Testis (tissue), 3 donors: ENCODE measurements around the gene ATF6B. TPM values are rescaled to one million over a fixed set of nuclear protein-coding genes. Genes with fewer than 3 reads are reported as not detected.
A peak's percentile ranks its signal among the peaks of the same experiment; 100 is the strongest.

ENCODE experiments used
- DNase-seq: peaks from one replicate; pipeline ENCODE4 v3.0.0-alpha.2; 2019
- H3K27ac ChIP-seq, 2 donors: fragments of 200-600 bp; sonication (generic); one replicate each; pipeline ENCODE4 v1.5.1; 2019
- H3K27me3 ChIP-seq: fragments of 200-600 bp; sonication (generic); one replicate; pipeline ENCODE4 v1.5.1; 2019
- H3K36me3 ChIP-seq: fragments of 200-600 bp; sonication (generic); one replicate; pipeline ENCODE4 v1.5.1; 2017; ENCODE audit warnings: low read depth; ENCODE audit errors: missing control alignments
- H3K4me1 ChIP-seq: fragments of 200-600 bp; sonication (generic); one replicate; pipeline ENCODE4 v1.5.1; 2019
- H3K4me3 ChIP-seq, 2 donors: fragments of 200-600 bp; sonication (generic); one replicate each; pipeline ENCODE4 v1.5.1; 2017 to 2019
- H3K9me3 ChIP-seq: fragments of 200-600 bp; sonication (generic); one replicate; pipeline ENCODE4 v1.5.1; 2017
- POLR2A ChIP-seq: fragments of 450-650 bp; IDR thresholded peaks from one replicate; pipeline ENCODE4 v1.6.1; 2017; ENCODE audit warnings: antibody characterized with exemption, mild to moderate bottlenecking, moderate library complexity
- WGBS, 2 donors: methylation state at CpG; one replicate each; pipeline ENCODE4 v1.1.5; 2018; 5-methylcytosine and 5-hydroxymethylcytosine counted together
- intact Hi-C: fragments of 100-400 bp; cut with DNase I; formaldehyde crosslinking; loops from one replicate; pipeline ENCODE4 v1.15.1; 2023; ENCODE audit warnings: low total_unique reads
- polyA plus RNA-seq: library from polyadenylated mRNA; stranded (reverse); fragments of 350-450 nt; fragmentation: Illumina TruSeq; extraction: RNeasy Lipid Tissue Mini Kit (QIAGEN cat#74804); gene quantifications from one replicate; pipeline ENCODE4 v1.2.3, GENCODE V29; 2014; ENCODE audit warnings: low read depth, low replicate concordance; ENCODE audit not compliant: insufficient read depth
- total RNA-seq, 2 donors: library from RNA; depleted of rRNA; stranded (reverse); fragments of >200 nt; gene quantifications; one replicate each; pipeline ENCODE4 v1.2.3, GENCODE V29; 2016
- TF ChIP-seq, protein P1 (sequence below), 3 experiments: fragments of 450-650 bp in 2 of 3; fragments of 200-600 bp in 1 of 3; sonication (generic) in 1 of 3; IDR thresholded peaks; one replicate each; pipeline ENCODE4 v1.5.1; 2016 to 2019; ENCODE audit warnings: antibody characterized with exemption in 3 of 3, mild to moderate bottlenecking in 2 of 3, moderate library complexity in 1 of 3

Gene ATF6B
- total and polyA plus RNA-seq, 3 donors from 2014 or later: 76.3 to 138 (median 120) TPM

DNA sequence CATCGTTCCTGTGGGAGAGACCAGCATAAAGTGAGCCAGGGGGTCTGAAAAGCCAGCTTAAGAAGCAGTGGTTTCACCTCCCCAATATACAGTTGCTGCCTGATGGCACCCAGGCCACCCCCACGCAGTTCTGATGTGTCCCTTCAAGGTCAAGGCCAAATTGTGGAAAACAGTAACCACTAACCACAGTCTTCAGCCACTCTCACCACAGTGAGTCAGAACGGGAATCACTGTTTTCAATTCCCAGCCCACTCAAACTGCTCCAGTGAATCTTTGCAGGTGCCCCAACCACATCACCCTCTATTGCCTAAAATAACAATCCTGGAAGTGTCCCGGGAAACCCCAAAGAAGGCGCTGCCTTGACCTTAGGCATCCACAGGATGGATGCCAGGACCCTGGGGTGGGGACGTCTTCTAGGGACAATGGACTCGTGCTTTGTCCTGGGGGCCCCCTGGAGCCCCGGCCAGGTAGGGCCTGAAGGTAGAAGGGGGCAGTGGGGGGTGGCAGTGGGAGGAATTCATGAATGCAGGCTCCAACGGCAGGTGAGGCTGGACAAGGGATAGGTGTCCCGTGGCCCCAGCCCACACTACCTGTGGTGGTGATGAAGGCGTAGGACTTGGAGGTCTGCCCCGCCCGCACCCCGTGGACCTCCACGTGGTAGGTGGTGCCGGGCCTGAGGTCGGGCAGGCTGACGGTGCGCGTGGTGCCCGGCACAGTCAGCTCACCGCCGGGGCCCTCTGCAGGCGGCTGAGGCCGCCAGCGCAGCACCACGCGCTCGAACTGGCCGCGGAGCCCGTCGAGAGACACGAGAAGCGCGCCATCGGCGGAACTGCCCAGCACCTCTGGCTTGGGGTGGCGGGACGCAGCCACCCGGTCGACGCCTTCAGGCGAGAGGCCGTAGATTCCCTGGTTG lies 41.1 kb downstream of the ATF6B start:
- H3K36me3 ChIP-seq: no peaks in the 10 kb centered on the region
- TF ChIP-seq POLR2A: no peak
- TF ChIP-seq, protein P1, sequence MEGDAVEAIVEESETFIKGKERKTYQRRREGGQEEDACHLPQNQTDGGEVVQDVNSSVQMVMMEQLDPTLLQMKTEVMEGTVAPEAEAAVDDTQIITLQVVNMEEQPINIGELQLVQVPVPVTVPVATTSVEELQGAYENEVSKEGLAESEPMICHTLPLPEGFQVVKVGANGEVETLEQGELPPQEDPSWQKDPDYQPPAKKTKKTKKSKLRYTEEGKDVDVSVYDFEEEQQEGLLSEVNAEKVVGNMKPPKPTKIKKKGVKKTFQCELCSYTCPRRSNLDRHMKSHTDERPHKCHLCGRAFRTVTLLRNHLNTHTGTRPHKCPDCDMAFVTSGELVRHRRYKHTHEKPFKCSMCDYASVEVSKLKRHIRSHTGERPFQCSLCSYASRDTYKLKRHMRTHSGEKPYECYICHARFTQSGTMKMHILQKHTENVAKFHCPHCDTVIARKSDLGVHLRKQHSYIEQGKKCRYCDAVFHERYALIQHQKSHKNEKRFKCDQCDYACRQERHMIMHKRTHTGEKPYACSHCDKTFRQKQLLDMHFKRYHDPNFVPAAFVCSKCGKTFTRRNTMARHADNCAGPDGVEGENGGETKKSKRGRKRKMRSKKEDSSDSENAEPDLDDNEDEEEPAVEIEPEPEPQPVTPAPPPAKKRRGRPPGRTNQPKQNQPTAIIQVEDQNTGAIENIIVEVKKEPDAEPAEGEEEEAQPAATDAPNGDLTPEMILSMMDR (IDR thresholded peaks at IDR 0.05): no peak
- H3K4me1 ChIP-seq: peaks cover 37% of the 10 kb centered on the region
- intact Hi-C loops: no loop called here
- DNase-seq: peak; percentile 52
- H3K9me3 ChIP-seq: no peaks in the 10 kb centered on the region
- H3K4me3 ChIP-seq: peak overlapping the region; percentile 5 to 44
- 26 to 29% methylated on average over 8 to 17 of the region's 45 CpGs for WGBS, 2 donors
- H3K27me3 ChIP-seq: no peaks in the 10 kb centered on the region
- peak overlapping the region; percentile 29 to 50 for H3K27ac ChIP-seq

DNA sequence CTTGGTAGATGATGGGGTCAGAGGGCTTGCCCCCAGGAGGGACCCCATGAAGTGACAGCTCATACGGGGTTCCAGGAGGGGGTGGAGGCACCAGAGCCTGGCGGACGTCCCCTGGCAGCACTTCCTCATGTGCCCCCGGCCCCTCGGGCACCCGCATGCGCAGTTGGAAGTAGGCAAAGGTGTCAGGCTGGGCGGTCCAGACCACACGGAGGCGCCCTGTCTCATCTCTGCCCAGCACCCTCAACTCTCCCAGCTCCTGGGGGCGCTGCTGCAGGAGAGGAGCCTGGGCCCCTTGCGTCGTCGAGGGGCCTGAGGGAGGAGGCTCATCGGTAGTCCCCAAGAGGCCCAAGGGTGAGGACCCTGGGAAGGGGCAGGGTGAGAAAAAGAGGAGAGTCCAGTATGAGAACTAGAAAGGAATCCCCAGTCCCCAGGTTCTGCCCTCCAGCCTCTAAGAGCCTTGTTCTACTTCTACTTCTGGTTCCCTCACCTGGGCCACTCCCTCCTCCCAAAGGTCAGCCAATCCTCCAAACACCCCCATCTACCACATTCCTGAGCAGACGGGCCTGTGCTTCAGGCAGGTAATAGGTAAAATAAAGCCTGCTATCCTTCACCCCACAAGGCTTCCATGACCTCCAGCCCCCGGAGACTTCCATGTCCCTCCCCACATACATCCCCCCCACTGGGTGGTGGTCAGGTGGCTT lies 42.1 kb downstream of the ATF6B start:
- 90 to 91% methylated on average over 13 to 17 of the region's 17 CpGs for WGBS, 2 donors
- TF ChIP-seq, protein P1 (IDR thresholded peaks at IDR 0.05): no peak
- TF ChIP-seq POLR2A: no peak
- Histone ChIP-seq H3K4me3 (no peak overlapping the region), H3K9me3 (no peaks in the 10 kb centered on the region), H3K4me1 (peaks cover 42% of the 10 kb centered on the region), H3K36me3 (no peaks in the 10 kb centered on the region), H3K27me3 (no peaks in the 10 kb centered on the region), H3K27ac (no peak overlapping the region)
- intact Hi-C loops: no loop called here
- no peak for DNase-seq

DNA sequence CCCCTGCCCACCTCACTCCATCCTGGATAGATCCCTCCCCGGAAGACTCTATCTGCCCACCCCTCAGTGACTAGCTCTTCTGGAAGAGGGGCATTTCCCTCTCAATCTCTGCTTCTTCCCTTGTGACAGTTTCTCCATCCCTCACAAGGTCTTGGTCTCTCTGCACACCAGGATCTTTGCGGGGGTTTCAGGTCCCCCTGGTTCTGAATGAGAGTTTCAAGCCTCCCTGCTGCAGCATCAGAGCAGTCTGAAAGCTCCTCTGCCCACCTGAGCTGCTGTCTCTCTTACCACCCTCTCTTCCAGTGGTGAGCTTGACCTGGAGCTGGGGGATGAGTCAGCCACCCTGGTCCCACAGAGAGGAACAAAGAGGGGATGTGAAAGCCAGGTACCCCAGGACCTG lies 43.3 kb downstream of the ATF6B start:
- H3K27ac ChIP-seq: no peak overlapping the region
- intact Hi-C loops: no loop called here
- H3K4me1 ChIP-seq: peaks cover 49% of the 10 kb centered on the region
- no peaks in the 10 kb centered on the region for H3K27me3 ChIP-seq
- WGBS, 2 donors: 95 to 100% methylated on average over 2 of the region's 2 CpGs
- H3K36me3 ChIP-seq: no peaks in the 10 kb centered on the region
- no peak overlapping the region for H3K4me3 ChIP-seq
- TF ChIP-seq, protein P1 (IDR thresholded peaks at IDR 0.05): no peak
- TF ChIP-seq POLR2A: no peak
- H3K9me3 ChIP-seq: no peaks in the 10 kb centered on the region
- DNase-seq: no peak

DNA sequence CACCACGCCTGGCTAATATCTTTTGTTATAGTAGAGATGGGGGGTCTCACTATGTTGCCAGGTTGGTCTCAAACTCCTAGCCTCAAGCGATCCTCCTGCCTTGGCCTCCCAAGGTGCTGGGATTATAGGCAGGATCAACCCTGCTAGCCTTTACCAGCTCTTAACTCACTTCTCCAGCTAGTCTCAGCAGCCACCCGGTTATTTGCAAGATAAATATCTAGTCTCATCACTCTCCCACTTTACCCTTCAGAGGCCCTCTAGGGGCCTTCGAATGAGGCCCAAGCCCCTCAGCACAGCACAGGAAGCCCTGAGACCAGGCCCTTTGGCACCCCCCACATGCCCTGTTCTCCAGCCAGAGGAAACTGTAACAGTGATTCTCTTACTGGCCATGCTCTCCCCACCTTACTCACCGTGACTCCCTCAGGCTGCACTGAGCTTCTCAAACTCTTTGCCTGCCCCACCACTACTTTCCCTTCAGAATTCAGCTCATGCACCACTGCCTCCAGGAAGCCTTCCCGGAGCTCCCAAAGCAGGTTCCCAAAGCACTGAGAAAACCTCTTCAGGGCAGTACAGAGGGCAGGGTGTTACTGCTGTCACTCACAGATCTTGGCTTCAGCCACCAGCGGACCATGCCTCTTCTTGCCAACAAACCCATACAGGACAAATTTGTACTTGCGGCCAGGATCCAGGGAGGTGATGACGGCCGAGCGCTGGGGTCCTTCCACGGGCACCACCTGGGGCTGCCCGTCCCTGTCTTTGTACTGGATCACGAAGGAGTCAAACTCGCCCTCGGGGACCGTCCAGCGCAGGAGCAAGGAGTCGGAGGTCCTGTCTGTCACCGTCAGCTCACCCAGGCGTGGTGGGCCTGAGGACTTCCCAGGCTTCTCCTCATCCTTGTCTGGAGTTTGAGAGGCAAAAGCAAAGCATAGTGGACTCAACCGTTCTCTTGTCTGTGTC lies 44.0 kb downstream of the ATF6B start:
- WGBS, 2 donors: 93 to 95% methylated on average over 22 of the region's 22 CpGs
- Histone ChIP-seq H3K36me3 (no peaks in the 10 kb centered on the region), H3K4me3 (no peak overlapping the region), H3K9me3 (no peaks in the 10 kb centered on the region), H3K27me3 (no peaks in the 10 kb centered on the region), H3K4me1 (peaks cover 55% of the 10 kb centered on the region), H3K27ac (no peak overlapping the region)
- TF ChIP-seq POLR2A: no peak
- TF ChIP-seq, protein P1 (IDR thresholded peaks at IDR 0.05): no peak
- no peak for DNase-seq
- intact Hi-C loops: no loop called here
